HG03558 (cell line): ENCODE data around the gene IGSF6.
A peak's percentile ranks its signal among the peaks of the same experiment; 100 is the strongest.
"Not testable (repeated sequence)": the region's sequence is repeated elsewhere in the genome, so short reads cannot be mapped to it uniquely, and the experiment has no call there.

ENCODE experiments used
- ATAC-seq: cut with Tn5 transposase; IDR thresholded peaks from one replicate; pipeline ENCODE4 v1.9.1; 2021; ENCODE audit warnings: moderate number of reproducible peaks; ENCODE audit not compliant: unreplicated experiment; ENCODE audit errors: extremely low read depth

Gene IGSF6

DNA sequence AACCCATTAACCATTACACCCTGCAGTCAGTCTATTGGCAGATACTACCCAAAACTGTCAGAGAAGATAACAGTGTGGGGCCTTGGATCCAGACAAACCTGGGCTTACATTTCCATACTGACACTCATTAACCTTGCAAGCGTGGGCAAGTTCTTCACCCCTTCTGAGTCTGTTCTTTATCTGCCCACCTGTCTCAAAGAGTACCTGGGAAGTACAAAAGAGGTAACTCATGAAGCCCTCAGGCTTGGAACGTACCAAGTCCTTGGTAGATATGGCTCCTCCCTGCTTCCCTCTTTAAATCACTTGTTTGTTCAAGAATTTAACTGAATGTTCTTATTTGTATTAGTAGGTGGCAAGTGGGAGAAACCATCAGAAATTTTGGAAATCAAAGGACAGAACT lies 2.5 kb upstream of the IGSF6 start:
- no peak for ATAC-seq

DNA sequence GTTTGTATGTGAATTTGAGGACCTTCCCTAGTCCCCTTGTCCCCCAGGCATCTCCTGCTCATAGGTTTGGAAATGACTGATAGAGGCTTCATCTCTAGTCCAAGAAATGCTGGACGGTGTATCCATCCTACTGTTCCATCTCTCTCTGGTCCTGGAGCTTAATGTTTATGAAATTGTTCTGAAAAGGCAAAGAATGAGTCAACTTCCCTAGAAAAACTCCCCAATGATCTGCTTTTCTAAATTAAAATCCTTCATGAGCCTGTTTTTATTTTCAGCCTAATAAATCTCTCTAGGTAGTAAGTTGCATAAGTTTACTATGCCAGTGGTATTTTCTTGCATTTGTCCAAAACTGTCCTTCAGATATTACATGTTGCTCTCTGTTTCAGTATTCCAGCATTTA lies 2.1 kb upstream of the IGSF6 start:
- ATAC-seq, result no peak

DNA sequence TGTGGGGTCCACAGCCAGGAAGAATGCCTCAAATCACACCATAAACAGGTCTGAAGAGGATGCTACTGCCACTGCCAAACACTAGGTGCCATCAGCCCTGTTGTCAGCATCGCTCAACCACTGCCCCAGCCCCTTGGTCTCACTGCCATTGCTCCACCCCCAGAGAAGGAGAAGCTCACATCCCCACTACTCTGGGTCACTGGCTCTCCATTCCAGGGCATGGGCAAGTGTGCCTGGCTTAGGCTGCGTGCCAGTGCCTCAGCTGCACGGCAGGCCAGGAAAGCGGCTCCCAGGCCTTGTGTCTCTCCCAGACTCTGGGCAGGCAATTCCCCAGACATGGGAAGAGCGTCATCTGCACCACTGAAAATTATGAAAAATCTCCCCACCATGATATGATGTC lies 1.2 kb upstream of the IGSF6 start:
- no peak for ATAC-seq

DNA sequence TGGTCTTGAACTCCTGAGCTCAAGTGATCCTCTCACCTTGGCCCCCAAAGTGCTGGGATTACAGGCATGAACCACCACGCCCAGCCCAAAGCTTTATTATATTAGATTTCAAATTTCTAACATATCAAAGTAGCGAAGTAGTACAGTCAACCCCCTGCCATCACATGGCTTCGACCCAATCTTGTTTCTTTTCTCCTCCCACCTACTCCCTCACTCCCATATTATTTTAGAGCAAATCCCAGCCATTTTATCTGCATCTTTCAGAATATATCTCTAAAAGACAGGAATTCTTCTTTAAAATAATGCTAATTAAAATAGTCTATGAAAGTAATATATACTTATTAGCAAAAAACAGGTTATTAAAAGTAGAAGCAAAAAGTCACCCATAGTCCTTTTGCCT lies 893 bp downstream of the IGSF6 start:
- ATAC-seq, result no peak

DNA sequence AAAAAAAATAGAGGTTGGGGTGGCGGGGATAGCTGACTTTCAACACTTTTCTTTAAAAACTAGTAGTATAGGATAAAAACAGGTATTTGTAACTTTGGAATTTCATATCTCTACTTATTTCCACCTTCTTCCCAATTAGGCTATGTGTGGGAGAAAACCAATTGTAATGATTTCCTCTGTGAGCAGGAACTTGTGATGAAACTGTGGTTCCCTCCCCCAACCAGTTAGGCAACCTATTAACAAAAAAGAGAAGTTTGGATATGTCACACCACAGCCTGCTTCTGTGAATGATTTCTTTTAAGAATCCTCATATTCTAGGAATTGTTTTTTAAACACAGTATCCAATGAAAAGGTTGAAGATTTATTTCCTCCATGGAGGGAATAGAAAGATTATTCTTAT lies 1.9 kb downstream of the IGSF6 start:
- ATAC-seq, result no peak

DNA sequence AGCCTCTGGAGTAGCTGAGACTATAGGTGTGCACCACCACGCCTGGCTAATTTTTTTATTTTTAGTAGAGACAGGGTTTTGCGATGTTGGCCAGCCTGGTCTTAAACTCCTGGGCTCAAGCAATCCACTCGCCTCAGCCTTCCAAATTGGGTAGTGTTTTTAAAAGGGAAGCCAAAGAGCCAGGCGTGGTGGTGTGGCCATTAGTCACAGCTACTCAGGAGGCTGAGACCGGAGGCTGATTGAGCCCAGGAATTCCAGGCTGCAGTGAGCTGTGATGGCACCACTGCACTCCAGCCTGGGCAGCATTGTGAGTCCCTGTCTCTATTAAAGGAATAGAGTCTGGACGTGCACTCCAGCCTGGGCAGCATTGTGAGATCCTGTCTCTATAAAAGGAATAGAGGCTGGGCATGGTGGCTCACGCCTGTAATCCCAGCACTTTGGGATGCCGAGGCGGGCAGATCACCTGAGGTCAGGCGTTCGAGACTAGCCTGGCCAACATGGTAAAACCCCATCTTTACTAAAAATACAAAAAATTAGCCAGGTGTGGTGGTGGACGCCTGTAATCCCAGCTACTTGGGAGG lies 2.5 kb downstream of the IGSF6 start:
- ATAC-seq, result not testable (repeated sequence)

DNA sequence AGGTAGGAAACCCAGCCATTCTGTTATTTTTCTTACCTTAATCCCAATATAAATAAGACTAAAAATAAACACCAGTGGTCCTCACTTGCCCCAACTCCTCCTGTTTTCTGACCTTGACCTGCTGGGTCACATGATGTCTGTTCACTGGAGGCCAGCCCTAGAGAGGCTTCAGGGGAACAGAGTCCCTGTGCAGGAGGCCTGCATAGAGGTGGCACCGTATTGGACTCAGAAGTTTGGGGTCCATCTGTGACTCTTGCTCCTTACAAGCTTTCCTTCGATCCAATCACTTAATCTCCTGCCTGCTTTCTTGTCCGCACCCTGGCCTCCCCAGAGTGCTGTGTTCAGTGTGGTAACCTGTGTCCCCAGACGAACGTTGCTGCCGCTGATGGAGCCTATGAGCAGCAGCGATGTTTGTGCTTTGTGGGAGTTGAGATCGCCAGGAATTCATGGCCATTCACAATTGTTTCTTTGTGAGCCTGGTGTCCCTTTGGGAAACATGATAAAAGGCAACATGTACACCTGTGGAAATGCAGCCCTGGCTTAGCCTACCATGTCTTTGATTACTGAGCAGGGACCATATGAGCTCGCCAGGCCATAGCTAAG lies 4.7 kb downstream of the IGSF6 start:
- no peak for ATAC-seq

DNA sequence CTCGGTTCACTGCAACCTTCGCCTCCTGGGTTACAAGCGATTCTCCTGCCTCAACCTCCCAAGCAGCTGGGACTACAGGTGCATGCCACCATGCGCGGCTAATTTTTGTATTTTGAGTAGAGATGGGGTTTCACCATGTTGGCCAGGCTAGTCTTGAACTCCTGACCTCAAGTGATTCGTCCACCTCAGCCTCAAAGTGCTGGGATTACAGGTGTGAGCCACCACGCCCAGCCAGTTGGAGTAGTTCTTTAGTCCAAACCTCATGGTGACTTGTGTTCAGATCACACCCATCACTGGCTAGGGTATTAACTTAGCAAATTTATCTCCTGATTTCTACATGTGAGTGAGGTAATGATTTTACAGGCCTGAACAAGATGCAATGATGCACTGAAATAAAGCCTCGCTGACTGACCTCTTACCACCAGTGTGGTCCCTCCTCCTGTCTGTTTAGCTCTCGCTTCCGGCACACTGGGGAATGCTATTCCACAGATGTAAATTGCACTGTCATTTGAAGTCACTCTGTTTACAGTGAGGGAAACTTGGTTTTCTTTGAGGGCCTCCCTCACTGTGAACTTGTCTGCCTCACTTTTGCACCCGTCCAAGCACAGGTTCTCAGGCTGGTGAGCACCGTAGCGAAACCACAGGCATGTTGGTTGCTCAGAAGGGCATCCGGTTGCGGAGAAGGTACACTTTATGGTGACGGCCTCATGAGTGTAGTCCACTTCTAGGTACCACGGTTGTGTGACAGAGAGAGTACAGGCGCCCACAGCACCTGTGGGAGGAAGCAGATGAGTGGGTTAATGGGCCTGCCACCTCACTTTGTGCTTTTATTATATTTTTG lies 5.5 kb downstream of the IGSF6 start:
- ATAC-seq, result peak; percentile 73

DNA sequence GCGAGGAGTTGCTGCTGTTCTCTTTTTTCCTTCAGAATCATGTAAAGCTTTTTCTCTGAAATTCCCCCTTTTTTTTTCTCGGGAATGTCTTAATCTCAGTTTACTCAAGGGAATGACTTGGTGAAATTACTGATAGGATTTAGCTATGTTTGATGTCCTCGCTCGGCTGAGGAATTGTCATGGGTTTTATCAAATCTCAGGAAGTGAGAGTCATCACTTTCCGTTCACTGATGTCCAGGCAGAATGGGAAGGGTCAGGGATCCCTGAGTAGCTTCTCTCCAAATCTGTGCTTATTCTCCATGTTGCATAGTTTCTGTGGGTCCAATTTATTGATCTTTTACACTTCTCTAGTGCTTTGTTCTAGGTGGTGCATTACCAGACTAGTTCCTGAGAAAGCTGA lies 6.3 kb downstream of the IGSF6 start:
- ATAC-seq, result no peak

DNA sequence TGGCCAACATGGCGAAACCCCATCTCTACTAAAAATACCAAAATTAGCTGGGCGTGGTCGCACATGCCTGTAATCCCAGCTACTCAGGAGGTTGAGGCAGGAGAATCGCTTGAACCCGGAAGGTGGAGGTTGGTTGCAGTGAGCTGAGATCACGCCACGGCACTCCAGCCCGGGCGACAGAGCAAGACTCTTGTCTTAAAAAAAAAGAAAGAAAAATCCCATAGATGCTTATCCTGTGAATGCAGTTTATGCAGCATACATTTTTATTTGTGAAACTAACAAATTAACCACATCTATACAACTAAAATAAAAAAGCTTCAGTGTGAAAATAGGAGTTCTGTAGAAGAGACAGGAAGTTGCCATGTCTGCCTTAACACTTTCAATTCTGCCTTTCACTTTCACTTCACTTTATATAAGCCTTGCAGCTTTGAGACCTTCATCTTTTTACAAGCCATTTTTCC lies 7.1 kb downstream of the IGSF6 start:
- no peak for ATAC-seq

DNA sequence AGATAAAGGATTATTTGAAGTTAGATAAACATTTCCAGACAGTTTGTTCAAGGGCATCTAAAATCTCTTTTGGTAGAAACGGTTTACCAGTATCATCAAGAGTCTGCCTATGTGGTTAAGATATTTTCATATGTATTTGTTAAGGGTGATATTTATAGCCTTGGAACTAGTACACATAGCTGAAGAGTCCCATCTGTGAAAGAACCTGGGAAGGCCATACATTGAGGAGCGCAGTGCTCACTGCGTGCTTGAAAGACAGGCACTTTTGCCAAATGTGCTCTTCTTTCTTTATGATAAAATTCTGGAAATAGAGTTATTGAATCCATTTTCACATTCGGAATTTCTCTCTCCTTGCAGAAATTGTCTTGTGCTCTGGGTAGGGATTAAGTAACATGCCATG lies 7.7 kb downstream of the IGSF6 start:
- ATAC-seq, result no peak

DNA sequence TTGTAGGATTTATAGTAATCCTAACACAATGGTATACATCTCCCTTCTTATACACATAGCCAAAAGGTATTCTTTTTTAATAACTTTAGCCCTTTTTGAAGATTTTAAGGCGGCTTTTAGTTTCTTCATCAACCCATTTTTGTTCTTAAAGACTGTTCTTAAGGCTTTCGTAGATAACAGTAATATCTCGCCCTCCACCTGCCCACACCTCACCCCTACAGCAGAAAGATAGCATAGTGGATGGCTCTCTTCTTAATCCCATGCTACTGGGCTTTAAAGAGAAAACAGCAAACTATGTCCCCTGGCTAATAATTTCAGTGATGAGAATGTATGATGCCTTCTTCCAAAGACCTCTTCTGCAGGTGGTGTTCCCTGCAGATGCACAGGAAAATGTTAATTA lies 8.6 kb downstream of the IGSF6 start:
- ATAC-seq, result no peak

DNA sequence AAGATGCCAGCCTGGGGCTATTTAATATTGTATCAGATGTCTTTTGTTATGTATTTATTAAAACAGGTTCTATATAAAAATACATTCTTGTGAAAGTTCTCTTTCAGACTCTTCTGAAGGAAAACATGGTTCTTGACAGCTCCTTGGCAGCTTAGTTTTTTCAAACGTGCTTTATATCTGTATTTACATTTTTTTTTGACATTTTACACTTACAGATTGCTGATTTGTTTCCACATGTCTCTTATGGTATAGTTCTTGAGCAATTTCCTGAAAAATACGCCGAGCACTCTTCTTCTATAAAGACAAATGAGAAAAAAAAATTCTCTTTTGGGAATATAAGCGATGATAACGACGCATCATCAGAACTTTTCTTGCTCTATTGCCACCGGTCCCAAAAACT lies 9.5 kb downstream of the IGSF6 start:
- ATAC-seq, result no peak

DNA sequence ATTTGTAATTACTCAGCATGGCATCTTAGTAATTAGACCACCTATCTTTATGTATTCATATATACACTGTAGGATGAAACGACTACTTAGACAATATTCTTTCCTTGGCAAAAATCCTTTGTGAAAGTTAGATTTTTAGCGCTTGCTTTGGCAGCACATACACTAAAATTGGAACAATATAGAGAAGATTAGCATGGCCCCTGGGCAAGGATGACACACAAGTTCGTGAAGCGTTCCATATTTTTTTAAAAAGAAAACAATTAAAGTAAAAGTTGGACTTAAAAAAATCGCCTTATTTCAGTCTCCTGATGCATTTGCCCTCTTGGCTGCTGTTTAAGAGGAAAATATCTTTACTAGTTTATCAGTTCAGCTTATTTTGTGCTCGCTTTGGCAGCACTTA lies 10.5 kb downstream of the IGSF6 start:
- ATAC-seq, result no peak

DNA sequence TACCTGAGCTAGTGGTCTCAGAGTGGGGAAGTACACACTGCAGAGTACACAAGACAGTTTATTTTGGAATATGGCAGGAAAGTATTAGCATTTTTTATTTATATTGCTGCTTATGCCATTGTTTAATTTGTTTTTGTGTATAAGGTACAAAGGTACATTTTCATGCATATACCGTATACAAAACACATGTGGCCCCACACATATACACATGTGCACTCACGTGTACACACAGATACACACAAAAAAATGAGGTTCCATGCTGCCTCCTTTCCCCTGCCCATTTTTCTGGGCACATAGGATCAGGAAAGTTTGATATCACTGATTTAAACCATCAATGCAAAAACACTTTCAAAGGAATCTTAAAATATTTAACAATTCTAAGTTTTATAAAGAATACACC lies 12.9 kb downstream of the IGSF6 start:
- no peak for ATAC-seq

DNA sequence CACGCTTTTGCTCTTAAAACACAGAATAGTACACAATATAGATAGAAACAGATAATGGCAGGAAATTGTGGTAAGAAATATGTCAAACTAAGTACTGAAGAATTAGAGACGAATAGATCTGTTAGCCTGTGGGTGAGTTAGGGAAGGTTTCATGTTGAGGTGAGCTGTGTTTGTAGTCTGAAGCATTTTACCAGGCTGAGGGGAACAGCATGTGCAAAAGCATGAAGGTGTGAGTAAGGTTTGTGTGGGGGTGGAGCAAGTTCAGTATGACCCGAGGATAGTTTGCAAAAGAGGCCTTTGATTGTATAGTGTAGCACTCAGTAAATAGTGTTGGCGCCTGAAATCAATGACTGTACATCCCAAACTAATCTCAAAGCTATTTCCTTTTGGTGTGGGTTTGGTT lies 13.8 kb downstream of the IGSF6 start:
- ATAC-seq, result no peak

DNA sequence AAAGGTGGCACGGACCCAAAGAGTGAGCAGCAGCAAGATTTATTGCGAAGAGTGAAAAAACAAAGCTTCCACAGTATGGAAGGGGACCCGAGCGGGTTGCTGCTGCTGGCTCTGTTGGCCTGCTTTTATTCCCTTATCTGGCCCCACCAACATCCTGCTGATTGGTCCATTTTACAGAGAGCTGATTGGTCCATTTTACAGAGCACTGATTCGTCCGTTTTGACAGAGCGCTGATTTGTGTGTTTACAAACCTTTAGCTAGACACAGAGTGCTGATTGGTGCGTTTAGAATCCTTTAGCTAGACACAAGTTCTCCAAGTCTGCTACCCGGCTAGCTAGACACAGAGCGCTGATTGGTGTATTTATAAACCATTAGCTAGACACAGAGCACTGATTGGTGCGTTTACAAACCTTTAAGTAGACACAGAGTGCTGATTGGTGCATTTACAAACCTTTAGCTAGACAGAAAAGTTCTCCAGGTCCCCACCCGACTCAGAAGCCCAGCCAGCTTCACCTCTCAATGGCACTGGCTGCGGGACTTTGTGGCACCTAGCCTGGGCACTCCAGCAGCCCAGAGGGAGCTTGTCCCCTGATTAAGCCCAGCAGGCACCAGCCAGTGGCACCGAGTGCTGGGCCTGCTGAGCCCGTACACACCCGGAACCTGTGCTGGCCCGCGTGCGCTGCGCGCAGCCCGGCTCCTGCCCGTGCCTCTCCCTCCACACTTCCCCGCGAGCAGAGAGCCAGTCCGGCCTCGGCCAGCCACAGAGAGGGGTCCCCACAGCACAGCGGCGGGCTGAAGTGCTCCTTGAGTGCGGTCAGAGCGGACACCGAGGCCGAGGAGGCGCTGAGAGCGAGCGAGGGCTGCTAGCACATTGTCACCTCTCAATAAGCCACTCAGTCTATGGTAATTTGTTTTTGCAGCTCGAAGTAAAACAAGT lies 15.1 kb downstream of the IGSF6 start:
- ATAC-seq, result no peak

DNA sequence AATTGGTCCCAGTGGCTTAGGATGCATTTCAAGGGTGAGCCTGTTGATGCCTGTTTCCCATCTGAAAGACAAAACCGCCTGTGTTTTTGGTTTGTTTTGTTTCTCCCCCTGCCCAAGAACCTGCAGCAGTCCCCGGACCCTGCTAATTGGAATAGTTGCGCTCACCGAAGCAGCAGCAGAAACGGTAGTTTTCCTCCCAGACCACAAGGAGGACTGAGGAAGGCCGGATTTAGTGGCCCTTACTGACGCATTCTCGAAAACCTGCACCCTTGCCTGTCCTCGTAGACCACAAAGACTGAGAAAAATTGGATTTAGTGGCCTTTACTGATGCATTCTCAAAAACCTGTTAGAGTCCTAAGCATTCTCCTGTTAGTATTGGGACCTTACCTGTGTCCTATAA lies 16.7 kb downstream of the IGSF6 start:
- ATAC-seq, result not testable (repeated sequence)

DNA sequence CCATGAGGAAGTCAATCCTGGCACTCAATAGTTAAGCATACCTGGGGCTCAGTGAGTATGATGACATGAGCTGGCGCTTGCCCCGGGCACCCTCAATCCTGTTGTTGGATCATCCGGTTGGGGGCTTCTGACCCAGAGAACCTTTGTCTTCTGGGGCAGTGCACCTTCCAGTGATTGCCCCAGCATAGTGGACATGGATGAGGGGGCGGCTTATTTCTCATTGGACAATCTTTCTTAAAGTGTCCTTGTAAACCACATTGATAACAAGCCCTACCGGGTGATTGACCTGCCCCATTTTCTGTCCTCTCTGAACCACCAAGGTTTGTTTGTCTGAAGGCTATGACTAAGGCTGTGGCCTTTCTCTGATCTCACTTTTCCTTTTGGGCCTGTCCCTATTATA lies 18.2 kb downstream of the IGSF6 start:
- no peak for ATAC-seq

DNA sequence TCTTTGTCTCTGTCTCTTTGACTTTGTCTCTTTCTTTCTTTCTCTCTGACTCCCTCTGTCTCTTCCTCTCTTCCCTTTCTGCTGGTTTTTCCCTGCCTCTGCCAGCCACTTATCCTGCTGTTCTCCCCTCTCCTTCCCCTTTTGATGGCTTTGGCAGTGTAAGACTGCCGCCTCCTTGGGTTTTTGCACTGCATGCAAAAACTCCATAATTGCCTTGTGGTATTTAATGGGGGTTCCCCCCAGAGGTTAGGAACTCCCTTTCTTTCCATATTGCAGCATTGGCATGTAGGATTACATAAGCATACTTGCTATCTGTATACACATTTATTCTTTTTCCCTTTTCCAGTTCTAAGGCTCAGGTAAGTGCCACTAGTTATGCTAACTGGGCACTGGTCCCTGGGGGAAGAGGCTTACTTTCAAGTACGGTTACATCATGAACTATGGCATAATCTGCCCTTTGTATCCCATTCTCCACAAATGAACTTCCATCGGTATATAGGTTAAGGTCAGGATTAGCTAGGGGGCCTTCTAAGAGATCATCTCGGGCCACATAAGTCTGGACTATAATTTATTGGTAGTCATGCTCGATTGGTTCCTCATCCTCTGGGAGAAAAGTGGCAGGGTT lies 20.3 kb downstream of the IGSF6 start:
- ATAC-seq, result not testable (repeated sequence)
